IPS DF 4.7 (cell line): Measurements from ENCODE around the gene CFAP90.

Source experiments
- DNase-seq: peaks from one replicate; pipeline ENCODE4 v3.0.0-alpha.2; 2013; ENCODE audit warnings: low spot score; ENCODE audit errors: extremely low read depth

Gene CFAP90

GRCh38 chr5:7823594-7823993 is 27.3 kb downstream of the CFAP90 start:
- DNase-seq, result no peak

- no peak for DNase-seq
These were observed 28.5 kb downstream of the CFAP90 start for GRCh38 chr5:7822449-7822848.

- DNase-seq, result no peak
These were observed 34.4 kb downstream of the CFAP90 start for GRCh38 chr5:7816535-7816901.

- peak; percentile 87 for DNase-seq
These were observed 34.9 kb downstream of the CFAP90 start for GRCh38 chr5:7815892-7816534.

- no peak for DNase-seq
These were observed 36.1 kb downstream of the CFAP90 start for GRCh38 chr5:7814816-7815215.

GRCh38 chr5:7813576-7813975 is 37.4 kb downstream of the CFAP90 start:
- no peak for DNase-seq

GRCh38 chr5:7813007-7813406 is 37.9 kb downstream of the CFAP90 start:
- no peak for DNase-seq

- no peak for DNase-seq
These were observed 39.2 kb downstream of the CFAP90 start for GRCh38 chr5:7811715-7812114.

- DNase-seq, result no peak
These were observed 41.9 kb downstream of the CFAP90 start for GRCh38 chr5:7808998-7809397.

GRCh38 chr5:7805379-7805778 is 45.6 kb downstream of the CFAP90 start:
- no peak for DNase-seq

- DNase-seq, result no peak
These were observed 47.0 kb downstream of the CFAP90 start for GRCh38 chr5:7803937-7804336.

GRCh38 chr5:7802855-7803254 is 48.1 kb downstream of the CFAP90 start:
- no peak for DNase-seq

GRCh38 chr5:7801891-7802614 is 48.9 kb downstream of the CFAP90 start:
- no peak for DNase-seq

GRCh38 chr5:7795306-7795705 is 55.6 kb downstream of the CFAP90 start:
- DNase-seq, result no peak

- no peak for DNase-seq
These were observed 56.1 kb downstream of the CFAP90 start for GRCh38 chr5:7794823-7795222.

GRCh38 chr5:7794311-7794710 is 56.6 kb downstream of the CFAP90 start:
- DNase-seq, result no peak

GRCh38 chr5:7793895-7794294 is 57.0 kb downstream of the CFAP90 start:
- DNase-seq, result no peak

GRCh38 chr5:7789567-7789966 is 61.4 kb downstream of the CFAP90 start:
- no peak for DNase-seq

- no peak for DNase-seq
These were observed 63.2 kb downstream of the CFAP90 start for GRCh38 chr5:7787770-7788169.

- no peak for DNase-seq
These were observed 66.1 kb downstream of the CFAP90 start for GRCh38 chr5:7784683-7785380.

- no peak for DNase-seq
These were observed 69.0 kb downstream of the CFAP90 start for GRCh38 chr5:7781899-7782298.
